IPS-NIHi7 (cell line): ENCODE data around the gene VPS50.
"Not testable (repeated sequence)": the region's sequence is repeated elsewhere in the genome, so short reads cannot be mapped to it uniquely, and the experiment has no call there.

Experiments
- DNase-seq: peaks from one replicate; pipeline ENCODE4 v3.0.0; 2012; ENCODE audit warnings: mixed read lengths; ENCODE audit errors: extremely low spot score

The VPS50 gene

GRCh38 chr7:93332172-93332571 lies 100.0 kb downstream of the VPS50 start:
- no peak for DNase-seq

- peak; percentile 20 for DNase-seq
Measured at GRCh38 chr7:93337052-93337451, 104.9 kb downstream of the VPS50 start.

GRCh38 chr7:93342178-93342577 lies 110.0 kb downstream of the VPS50 start:
- DNase-seq: not testable (repeated sequence)

- no peak for DNase-seq
Measured at GRCh38 chr7:93350338-93350737, 118.2 kb downstream of the VPS50 start.

- no peak for DNase-seq
Measured at GRCh38 chr7:93352881-93353280, 120.7 kb downstream of the VPS50 start.

- no peak for DNase-seq
Measured at GRCh38 chr7:93354815-93355214, 122.6 kb downstream of the VPS50 start.

- no peak for DNase-seq
Measured at GRCh38 chr7:93359520-93360198, 127.5 kb downstream of the VPS50 start.

- DNase-seq: no peak
Measured at GRCh38 chr7:93361853-93362252, 129.7 kb downstream of the VPS50 start.

- no peak for DNase-seq
Measured at GRCh38 chr7:93364806-93365205, 132.6 kb downstream of the VPS50 start.

- DNase-seq: no peak
Measured at GRCh38 chr7:93365341-93365740, 133.2 kb downstream of the VPS50 start.

- no peak for DNase-seq
Measured at GRCh38 chr7:93366816-93367215, 134.7 kb downstream of the VPS50 start.

- no peak for DNase-seq
Measured at GRCh38 chr7:93367254-93367653, 135.1 kb downstream of the VPS50 start.

GRCh38 chr7:93370937-93371336 lies 138.8 kb downstream of the VPS50 start:
- DNase-seq: not testable (repeated sequence)

- DNase-seq: no peak
Measured at GRCh38 chr7:93373537-93373936, 141.4 kb downstream of the VPS50 start.

GRCh38 chr7:93374345-93374940 lies 142.3 kb downstream of the VPS50 start:
- peak; percentile 40 for DNase-seq

- no peak for DNase-seq
Measured at GRCh38 chr7:93375603-93376002, 143.4 kb downstream of the VPS50 start.

- no peak for DNase-seq
Measured at GRCh38 chr7:93378131-93378760, 146.1 kb downstream of the VPS50 start.

- DNase-seq: no peak
Measured at GRCh38 chr7:93382362-93382761, 150.2 kb downstream of the VPS50 start.

GRCh38 chr7:93390660-93391059 lies 158.5 kb downstream of the VPS50 start:
- DNase-seq: no peak

- DNase-seq: no peak
Measured at GRCh38 chr7:93392984-93393383, 160.8 kb downstream of the VPS50 start.

- DNase-seq: no peak
Measured at GRCh38 chr7:93399642-93400041, 167.5 kb downstream of the VPS50 start.

- no peak for DNase-seq
Measured at GRCh38 chr7:93402944-93403343, 170.8 kb downstream of the VPS50 start.

GRCh38 chr7:93407239-93407638 lies 175.1 kb downstream of the VPS50 start:
- no peak for DNase-seq
